GM18507 (cell line): ENCODE measurements around the gene JAK1.
"Not testable (repeated sequence)": the region's sequence is repeated elsewhere in the genome, so short reads cannot be mapped to it uniquely, and the experiment has no call there.

Experiments
- DNase-seq: peaks from one replicate; pipeline ENCODE4 v3.0.0; 2011; ENCODE audit warnings: low read depth; ENCODE audit not compliant: insufficient read length; ENCODE audit errors: extremely low spot score
- FAIRE-seq: peaks from 2 replicates; lab custom pipeline; 2011; peaks lifted over from hg19 to GRCh38; lab: Jason Lieb, UNC

The JAK1 gene

DNA sequence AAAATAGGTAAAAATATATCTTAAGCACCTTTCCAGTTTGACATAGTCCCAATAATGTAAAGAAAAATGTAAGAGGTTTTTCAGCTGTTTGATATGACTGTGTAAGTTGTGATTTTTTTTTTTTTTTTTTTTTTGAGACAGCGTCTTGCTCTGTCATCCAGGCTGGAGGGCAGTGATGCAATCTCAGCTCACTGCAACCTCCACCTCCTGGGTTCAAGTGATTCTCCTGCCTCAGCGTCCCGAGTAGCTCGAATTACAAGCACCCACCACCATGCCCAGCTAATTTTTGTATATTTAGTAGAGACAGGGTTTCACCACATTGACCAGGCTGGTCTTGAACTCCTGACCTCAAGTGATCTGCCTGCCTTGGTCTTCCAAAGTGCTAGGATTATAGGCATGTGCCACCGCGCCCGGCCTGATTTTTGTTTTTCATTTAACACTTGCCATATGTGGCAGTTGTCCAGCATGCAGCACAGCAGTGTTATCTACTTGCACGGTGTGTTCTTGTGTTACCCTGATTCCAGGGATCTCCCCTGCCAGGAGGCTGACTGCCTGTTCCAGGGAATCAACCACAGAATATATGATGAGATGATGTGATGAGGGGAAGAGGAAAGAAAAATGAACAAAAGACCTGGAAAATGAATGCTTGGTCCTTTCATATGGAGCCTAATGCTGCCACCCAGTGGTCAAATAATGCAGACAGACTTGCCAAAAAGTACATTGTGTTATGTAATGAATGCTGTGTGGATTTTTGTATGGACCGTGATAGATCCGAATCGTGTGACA, 142.5 kb downstream of the JAK1 start:
- FAIRE-seq: peak; percentile 92
- DNase-seq: no peak

DNA sequence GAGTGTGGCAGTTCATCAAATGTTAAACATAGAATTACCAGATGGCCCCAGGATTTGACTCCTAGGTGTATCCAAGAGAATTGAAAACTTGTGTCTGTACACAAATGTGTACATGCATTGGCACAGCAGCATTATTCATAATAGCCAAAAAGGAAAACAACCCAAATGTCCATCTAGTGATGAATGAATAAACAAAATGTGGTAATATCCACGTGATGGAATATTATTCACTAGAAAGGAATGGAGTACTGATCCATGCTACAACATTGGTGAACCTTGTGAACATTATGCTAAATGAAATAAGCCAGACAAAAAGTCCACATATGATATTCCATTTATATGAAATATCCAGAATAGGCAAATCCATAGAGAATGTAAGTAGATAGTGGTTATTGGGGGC, 143.7 kb downstream of the JAK1 start:
- DNase-seq: no peak
- no peak for FAIRE-seq

DNA sequence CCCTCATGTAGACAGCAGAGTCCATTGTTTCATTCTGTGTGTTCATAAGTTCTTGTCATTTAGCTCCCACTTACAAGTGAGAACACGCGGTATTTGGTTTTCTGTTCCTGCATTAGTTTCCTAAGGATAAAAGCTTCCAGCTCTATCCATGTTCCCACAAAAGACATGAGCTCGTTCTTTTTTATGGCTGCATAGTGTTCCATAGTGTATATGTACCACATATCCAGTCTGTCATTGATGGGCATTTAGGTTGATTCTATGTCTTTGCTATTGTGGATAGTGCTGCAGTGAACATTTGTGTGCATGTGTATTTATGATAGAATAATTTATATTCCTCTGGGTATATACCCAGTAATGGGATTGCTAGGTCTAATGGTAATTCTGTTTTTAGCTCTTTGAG, 145.8 kb downstream of the JAK1 start:
- DNase-seq, FAIRE-seq: not testable (repeated sequence)

DNA sequence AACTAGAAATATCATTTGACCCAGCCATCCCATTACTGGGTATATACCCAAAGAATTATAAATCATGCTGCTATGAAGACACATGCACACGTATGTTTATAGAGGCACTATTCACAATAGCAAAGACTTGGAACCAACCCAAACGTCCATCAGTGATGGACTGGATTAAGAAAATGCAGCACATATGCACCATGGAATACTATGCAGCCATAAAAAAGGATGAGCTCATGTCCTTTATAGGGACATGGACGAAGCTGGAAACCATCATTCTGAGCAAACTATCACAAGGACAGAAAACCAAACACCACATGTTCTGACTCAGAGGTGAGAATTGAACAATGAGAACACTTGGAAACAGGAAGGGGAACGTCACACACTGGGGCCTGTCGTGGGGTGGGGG, 149.0 kb downstream of the JAK1 start:
- not testable (repeated sequence) for DNase-seq, FAIRE-seq

DNA sequence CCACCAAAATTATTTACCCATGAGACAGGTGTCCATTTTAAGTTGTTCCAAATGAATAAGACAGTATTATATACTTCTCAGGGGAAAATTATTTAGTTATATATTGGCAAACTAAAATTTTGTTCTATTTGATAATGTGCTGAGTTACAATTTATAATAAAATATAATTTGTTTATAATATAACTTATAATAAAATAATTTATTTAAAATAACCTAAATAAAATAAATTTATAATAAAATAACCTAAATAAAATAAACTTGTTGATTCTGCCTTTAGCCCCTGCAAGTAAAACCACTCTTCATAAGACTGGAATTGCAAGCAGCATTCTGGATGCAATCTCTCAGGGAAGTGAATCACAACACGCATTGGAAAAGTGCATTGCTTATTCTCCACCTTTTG, 151.9 kb downstream of the JAK1 start:
- FAIRE-seq (no peak), DNase-seq (no peak)

- no peak for DNase-seq
- no peak for FAIRE-seq
These were observed 155.2 kb downstream of the JAK1 start for GRCh38 chr1:64811131-64811530.

DNA sequence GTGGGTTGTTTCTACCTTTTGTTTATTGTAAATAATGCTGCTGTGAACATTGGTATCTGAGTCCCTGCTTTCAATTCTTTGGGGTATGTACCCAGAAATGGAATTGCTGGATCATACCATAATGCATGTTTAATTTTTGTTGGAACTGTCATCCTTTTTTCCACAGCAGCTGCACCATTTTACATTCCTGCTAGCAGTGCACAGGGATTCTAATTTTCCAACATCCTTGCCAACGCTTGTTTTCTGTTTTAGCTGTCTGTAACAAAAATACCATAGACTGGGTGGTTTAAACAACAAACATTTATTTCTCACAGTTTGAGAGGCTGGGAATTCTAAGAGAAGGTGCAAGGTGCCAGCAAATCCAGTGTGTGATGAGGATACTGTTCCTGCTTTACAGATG, 156.3 kb downstream of the JAK1 start:
- DNase-seq: no peak
- FAIRE-seq: no peak

GRCh38 chr1:64809309-64809708, 157.0 kb downstream of the JAK1 start:
- DNase-seq (no peak), FAIRE-seq (no peak)

DNA sequence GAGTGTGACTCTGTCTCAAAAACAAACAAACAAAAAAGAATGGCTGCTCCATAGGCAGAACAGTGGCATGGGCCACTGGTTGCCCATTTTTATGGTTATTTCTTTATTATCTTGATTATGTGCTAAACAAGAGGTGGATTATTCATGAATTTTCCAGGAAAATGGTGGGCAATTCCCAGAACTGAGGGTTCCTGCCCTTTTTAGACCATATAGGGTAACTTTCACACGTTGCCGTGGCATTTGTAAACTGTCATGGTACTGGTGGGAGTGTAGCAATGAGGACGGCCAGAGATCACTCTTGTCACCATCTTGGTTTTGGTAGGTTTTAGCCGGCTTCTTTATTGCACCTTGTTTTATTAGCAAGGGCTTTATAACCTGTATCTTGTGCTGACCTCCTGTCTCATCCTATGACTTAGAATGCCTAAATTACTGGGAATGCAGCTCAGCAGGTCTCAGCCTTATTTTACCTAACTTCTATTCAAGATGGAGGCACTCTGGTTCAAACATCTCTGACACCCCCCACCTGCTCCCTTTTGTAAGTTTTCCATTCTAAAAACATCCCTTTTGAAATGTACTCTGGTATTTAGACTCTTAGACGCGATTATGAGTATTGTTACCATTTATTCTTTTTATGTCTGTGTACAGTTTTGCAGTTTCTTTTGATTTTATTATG, 164.4 kb downstream of the JAK1 start:
- no peak for FAIRE-seq

DNA sequence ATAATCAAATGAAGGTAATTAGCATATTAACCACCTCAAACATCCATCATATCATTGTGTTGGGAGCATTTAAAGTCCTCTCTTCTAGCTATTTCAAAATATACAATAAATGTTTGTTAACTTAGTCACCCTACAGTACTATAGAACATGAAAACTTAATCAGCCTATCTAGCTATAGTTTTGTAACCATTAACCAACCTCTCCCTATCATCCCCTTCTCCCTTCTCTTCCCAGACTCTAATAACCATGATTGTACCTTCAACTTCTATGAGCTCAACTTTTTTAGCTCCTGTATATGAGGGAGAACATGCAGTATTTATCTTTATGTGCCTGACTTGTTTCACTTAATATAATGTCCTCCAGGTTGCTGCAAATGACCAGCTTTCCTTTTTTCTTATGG, 167.5 kb downstream of the JAK1 start:
- DNase-seq: no peak
- no peak for FAIRE-seq

More for the DNA sequence above, 164.4 kb downstream of the JAK1 start:
- DNase-seq: no peak

- DNase-seq (no peak), FAIRE-seq (no peak)
These were observed 175.4 kb downstream of the JAK1 start for GRCh38 chr1:64790832-64791487.
